GM23338 (cell line): ENCODE data around the gene GAK. TPM values are rescaled to one million over a fixed set of nuclear protein-coding genes. Genes with fewer than 3 reads are reported as not detected.

Experiments used
- ATAC-seq: fragments of 200-7000 bp; cut with Tn5 transposase; 3 replicates; pipeline ENCODE4 v1.9.1; 2020
- DNase-seq: peaks from one replicate; pipeline ENCODE4 v3.0.0-alpha.2; 2015; ENCODE audit warnings: low spot score
- H2AFZ ChIP-seq: fragments of 200-600 bp; sonication (generic); 2 replicates; pipeline ENCODE4 v1.8.0; 2016; ENCODE audit warnings: antibody characterized with exemption, mild to moderate bottlenecking, moderate library complexity
- H3F3A ChIP-seq: fragments of 200-600 bp; sonication (generic); replicated peaks from 2 replicates; pipeline ENCODE4 v1.8.0; 2017; ENCODE audit warnings: antibody characterized with exemption, mixed run types, low read depth
- H3K27ac ChIP-seq: fragments of 200-600 bp; sonication (generic); 2 replicates; pipeline ENCODE4 v1.6.1; 2016; ENCODE audit warnings: low read depth
- H3K27me3 ChIP-seq: fragments of 200-600 bp; sonication (generic); 2 replicates; pipeline ENCODE4 v1.8.0; 2016; ENCODE audit warnings: mild to moderate bottlenecking, mixed run types, moderate library complexity; ENCODE audit not compliant: insufficient read depth
- H3K36me3 ChIP-seq: fragments of 200-600 bp; sonication (generic); 2 replicates; pipeline ENCODE4 v1.8.0; 2016; ENCODE audit warnings: mild to moderate bottlenecking; ENCODE audit not compliant: insufficient read depth
- H3K4me1 ChIP-seq: fragments of 200-600 bp; sonication (generic); 2 replicates; pipeline ENCODE4 v1.8.0; 2016; ENCODE audit warnings: mild to moderate bottlenecking, moderate library complexity; ENCODE audit not compliant: insufficient read depth
- H3K4me2 ChIP-seq: fragments of 200-600 bp; sonication (generic); 2 replicates; pipeline ENCODE4 v1.7.1; 2017; ENCODE audit warnings: mixed run types
- H3K4me3 ChIP-seq: fragments of 200-600 bp; sonication (generic); 2 replicates; pipeline ENCODE4 v1.6.1; 2016; ENCODE audit warnings: mixed run types
- H3K79me2 ChIP-seq: fragments of 200-600 bp; sonication (generic); replicated peaks from 2 replicates; pipeline ENCODE4 v1.8.0; 2017; ENCODE audit warnings: mild to moderate bottlenecking; ENCODE audit not compliant: insufficient read depth
- H3K9me2 ChIP-seq: fragments of 200-600 bp; sonication (generic); 2 replicates; pipeline ENCODE4 v1.8.0; 2017; ENCODE audit not compliant: insufficient read depth
- H4K20me1 ChIP-seq: fragments of 200-600 bp; sonication (generic); replicated peaks from 2 replicates; pipeline ENCODE4 v1.8.0; 2017; ENCODE audit warnings: mild to moderate bottlenecking; ENCODE audit not compliant: insufficient read depth
- H3K27ac Mint-ChIP-seq: 2 replicates; pipeline ENCODE4 v1.8.0; 2020; ENCODE audit warnings: inconsistent platforms, mild to moderate bottlenecking, moderate library complexity, mixed read lengths
- H3K27me3 Mint-ChIP-seq: 3 replicates; pipeline ENCODE4 v1.8.0; 2022; ENCODE audit warnings: low read depth, mild to moderate bottlenecking, moderate library complexity, mixed read lengths, inconsistent platforms; ENCODE audit not compliant: insufficient read depth, poor library complexity
- H3K36me3 Mint-ChIP-seq: 3 replicates; pipeline ENCODE4 v1.8.0; 2021; ENCODE audit warnings: low read depth, mild to moderate bottlenecking, inconsistent platforms, moderate library complexity, mixed read lengths
- H3K4me1 Mint-ChIP-seq: 3 replicates; pipeline ENCODE4 v1.8.0; 2020; ENCODE audit warnings: mild to moderate bottlenecking, inconsistent platforms, mixed read lengths
- H3K4me3 Mint-ChIP-seq: 3 replicates; pipeline ENCODE4 v1.8.0; 2021; ENCODE audit warnings: moderate library complexity, mild to moderate bottlenecking, inconsistent platforms, mixed read lengths
- H3K9me3 Mint-ChIP-seq: 3 replicates; pipeline ENCODE4 v1.8.0; 2020; ENCODE audit warnings: moderate library complexity, mild to moderate bottlenecking, inconsistent platforms, mixed read lengths
- CREB1 ChIP-seq: fragments of 250-450 bp; sonication (Bioruptor Pico); IDR thresholded peaks from 2 replicates; pipeline ENCODE4 v1.5.0; 2020; ENCODE audit warnings: low read depth, mild to moderate bottlenecking, moderate library complexity
- EZH2phosphoT487 ChIP-seq: fragments of 200-600 bp; sonication (generic); IDR thresholded peaks from one replicate; pipeline ENCODE4 v1.8.1; 2018; ENCODE audit warnings: antibody characterized with exemption; ENCODE audit not compliant: unreplicated experiment
- NANOG ChIP-seq: IDR thresholded peaks from 2 replicates; pipeline ENCODE4 v1.6.1; 2016; ENCODE audit warnings: antibody characterized with exemption, borderline replicate concordance
- POLR2AphosphoS5 ChIP-seq: IDR thresholded peaks from 2 replicates; pipeline ENCODE4 v1.6.1; 2016; ENCODE audit warnings: antibody characterized with exemption, low read depth
- ZNF331 ChIP-seq: fragments of 250-450 bp; sonication (Bioruptor Pico); IDR thresholded peaks from 2 replicates; pipeline ENCODE4 v1.5.0; 2020; ENCODE audit warnings: low read depth, mild to moderate bottlenecking, moderate library complexity
- polyA plus RNA-seq: library from polyadenylated mRNA; unstranded; fragments of >200 nt; fragmentation: Nextera tagmentation; extraction: Ambion mirVana; gene quantifications from 2 replicates; pipeline ENCODE4 v1.2.1, GENCODE V29; 2016
- total RNA-seq: library from RNA; depleted of rRNA; stranded (reverse); fragments of >200 nt; shearing (Covaris generic); gene quantifications from 2 replicates; pipeline ENCODE4 v1.2.3, GENCODE V29; 2014
- TF ChIP-seq, protein P1 (sequence below): IDR thresholded peaks from one replicate; pipeline ENCODE4 v1.6.1; 2018; ENCODE audit warnings: antibody characterized with exemption; ENCODE audit not compliant: unreplicated experiment
- TF ChIP-seq, protein P2 (sequence below), 2 experiments: fragments of 200-600 bp in 1 of 2; sonication (generic) in 1 of 2; conservative IDR thresholded peaks; 2 replicates each; pipeline versions ENCODE4 v1.5.1 to v1.6.1; 2016 to 2017; ENCODE audit warnings: antibody characterized with exemption in 2 of 2, low read depth in 2 of 2, mild to moderate bottlenecking in 2 of 2, moderate library complexity in 1 of 2
- TF ChIP-seq, protein P3 (sequence below): IDR thresholded peaks from 2 replicates; pipeline ENCODE4 v1.6.1; 2016; ENCODE audit warnings: antibody characterized with exemption

GAK gene
- total and polyA plus RNA-seq, 2 experiments from 2014 or later = 48.5 to 124 TPM

DNA sequence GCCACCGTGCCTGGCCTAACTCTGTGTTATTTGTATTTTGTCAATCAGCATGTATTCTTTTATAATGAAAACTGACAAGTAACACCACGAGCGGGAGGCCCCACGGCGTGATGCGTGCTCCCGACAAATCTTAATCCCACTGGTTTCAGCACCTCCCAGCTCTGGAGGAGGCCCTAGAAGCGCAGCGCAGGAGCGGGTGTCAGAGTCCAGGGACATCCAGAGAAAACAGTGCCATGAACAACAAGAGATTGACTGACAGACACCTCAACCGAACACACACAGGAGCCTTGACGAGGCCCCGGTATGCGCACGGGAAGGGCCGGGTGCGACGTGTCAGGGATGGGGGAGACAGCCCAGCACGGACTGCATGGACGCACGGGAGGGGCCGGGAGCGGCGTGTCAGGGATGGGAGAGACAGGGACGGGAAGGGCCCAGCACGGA lies 23.0 kb downstream of the GAK start (continued):
- TF ChIP-seq, protein P1, sequence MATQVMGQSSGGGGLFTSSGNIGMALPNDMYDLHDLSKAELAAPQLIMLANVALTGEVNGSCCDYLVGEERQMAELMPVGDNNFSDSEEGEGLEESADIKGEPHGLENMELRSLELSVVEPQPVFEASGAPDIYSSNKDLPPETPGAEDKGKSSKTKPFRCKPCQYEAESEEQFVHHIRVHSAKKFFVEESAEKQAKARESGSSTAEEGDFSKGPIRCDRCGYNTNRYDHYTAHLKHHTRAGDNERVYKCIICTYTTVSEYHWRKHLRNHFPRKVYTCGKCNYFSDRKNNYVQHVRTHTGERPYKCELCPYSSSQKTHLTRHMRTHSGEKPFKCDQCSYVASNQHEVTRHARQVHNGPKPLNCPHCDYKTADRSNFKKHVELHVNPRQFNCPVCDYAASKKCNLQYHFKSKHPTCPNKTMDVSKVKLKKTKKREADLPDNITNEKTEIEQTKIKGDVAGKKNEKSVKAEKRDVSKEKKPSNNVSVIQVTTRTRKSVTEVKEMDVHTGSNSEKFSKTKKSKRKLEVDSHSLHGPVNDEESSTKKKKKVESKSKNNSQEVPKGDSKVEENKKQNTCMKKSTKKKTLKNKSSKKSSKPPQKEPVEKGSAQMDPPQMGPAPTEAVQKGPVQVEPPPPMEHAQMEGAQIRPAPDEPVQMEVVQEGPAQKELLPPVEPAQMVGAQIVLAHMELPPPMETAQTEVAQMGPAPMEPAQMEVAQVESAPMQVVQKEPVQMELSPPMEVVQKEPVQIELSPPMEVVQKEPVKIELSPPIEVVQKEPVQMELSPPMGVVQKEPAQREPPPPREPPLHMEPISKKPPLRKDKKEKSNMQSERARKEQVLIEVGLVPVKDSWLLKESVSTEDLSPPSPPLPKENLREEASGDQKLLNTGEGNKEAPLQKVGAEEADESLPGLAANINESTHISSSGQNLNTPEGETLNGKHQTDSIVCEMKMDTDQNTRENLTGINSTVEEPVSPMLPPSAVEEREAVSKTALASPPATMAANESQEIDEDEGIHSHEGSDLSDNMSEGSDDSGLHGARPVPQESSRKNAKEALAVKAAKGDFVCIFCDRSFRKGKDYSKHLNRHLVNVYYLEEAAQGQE = no peak
- no peak for TF ChIP-seq NANOG
- TF ChIP-seq POLR2AphosphoS5 = no peak

DNA sequence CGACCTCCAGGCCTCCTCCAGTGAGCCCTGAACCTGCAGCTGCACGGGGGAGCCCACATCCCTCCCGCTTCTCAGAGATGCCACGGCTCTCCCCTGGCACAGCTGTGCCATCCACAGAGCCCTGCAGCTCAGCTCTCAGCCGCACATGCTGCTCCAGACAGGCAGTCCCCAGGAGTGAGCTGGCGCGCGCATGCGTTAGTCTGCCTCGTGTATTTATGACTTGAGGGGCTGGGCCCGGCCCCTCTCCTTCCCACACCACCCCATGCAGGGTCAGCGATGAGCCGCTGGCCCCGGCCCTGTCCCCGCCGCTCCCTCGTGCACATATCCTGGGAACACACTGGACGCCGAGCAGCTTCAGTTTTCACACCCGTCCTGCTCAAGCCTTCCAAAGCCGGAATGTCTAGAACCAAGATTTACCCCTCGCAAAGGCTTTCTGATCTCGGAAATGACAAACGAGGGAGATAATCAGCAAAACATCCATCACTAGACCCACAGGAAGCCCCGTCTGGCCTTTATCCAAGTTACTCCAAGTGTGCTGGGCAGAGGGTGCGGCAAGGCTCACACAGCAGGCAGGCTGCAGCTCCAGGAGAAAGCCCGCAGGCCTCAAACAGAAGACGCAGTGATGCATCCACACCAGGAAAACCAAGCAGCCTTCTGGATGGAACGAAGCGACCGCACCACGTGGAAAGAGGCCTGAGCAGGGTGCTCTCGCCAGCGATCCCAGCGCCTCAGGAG lies 24.3 kb downstream of the GAK start:
- peaks cover 10% of the 10 kb centered on the region; the same call in 1 of the 2 replicates for H3K79me2 ChIP-seq
- no peaks in the 10 kb centered on the region for H3K9me2 ChIP-seq
- H3K27ac Mint-ChIP-seq = no peak overlapping the region
- H3K9me3 Mint-ChIP-seq = peaks cover 6% of the 10 kb centered on the region
- H3K4me1 ChIP-seq = peaks cover 2% of the 10 kb centered on the region; the same call in 1 of the 2 replicates
- no peak overlapping the region for H3K4me3 ChIP-seq
- no peaks in the 10 kb centered on the region for H4K20me1 ChIP-seq
- H3K36me3 Mint-ChIP-seq = peaks cover 26% of the 10 kb centered on the region
- H3K4me2 ChIP-seq = no peak overlapping the region
- H3K4me1 Mint-ChIP-seq = peaks cover 13% of the 10 kb centered on the region
- H3K36me3 ChIP-seq = no peaks in the 10 kb centered on the region
- ATAC-seq (no peak), DNase-seq (no peak)
- H3K27me3 ChIP-seq = no peaks in the 10 kb centered on the region
- no peak overlapping the region for H3K4me3 Mint-ChIP-seq
- no peak overlapping the region for H2AFZ ChIP-seq
- H3F3A ChIP-seq = 0 out of 2 replicates have a peak, but pooled peaks cover 6% of the 10 kb centered on the region
- H3K27ac ChIP-seq = no peak overlapping the region
- H3K27me3 Mint-ChIP-seq = peaks cover 13% of the 10 kb centered on the region
- TF ChIP-seq NANOG = no peak
- TF ChIP-seq, protein P2, sequence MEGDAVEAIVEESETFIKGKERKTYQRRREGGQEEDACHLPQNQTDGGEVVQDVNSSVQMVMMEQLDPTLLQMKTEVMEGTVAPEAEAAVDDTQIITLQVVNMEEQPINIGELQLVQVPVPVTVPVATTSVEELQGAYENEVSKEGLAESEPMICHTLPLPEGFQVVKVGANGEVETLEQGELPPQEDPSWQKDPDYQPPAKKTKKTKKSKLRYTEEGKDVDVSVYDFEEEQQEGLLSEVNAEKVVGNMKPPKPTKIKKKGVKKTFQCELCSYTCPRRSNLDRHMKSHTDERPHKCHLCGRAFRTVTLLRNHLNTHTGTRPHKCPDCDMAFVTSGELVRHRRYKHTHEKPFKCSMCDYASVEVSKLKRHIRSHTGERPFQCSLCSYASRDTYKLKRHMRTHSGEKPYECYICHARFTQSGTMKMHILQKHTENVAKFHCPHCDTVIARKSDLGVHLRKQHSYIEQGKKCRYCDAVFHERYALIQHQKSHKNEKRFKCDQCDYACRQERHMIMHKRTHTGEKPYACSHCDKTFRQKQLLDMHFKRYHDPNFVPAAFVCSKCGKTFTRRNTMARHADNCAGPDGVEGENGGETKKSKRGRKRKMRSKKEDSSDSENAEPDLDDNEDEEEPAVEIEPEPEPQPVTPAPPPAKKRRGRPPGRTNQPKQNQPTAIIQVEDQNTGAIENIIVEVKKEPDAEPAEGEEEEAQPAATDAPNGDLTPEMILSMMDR (conservative IDR thresholded peaks at IDR 0.05; ENCODE audit: low read depth in 2 of 2) = no peak
- TF ChIP-seq POLR2AphosphoS5 = no peak
- TF ChIP-seq ZNF331 (CRISPR knock-in tag) = no peak
- TF ChIP-seq CREB1 (CRISPR knock-in tag) = no peak
- TF ChIP-seq, protein P3, sequence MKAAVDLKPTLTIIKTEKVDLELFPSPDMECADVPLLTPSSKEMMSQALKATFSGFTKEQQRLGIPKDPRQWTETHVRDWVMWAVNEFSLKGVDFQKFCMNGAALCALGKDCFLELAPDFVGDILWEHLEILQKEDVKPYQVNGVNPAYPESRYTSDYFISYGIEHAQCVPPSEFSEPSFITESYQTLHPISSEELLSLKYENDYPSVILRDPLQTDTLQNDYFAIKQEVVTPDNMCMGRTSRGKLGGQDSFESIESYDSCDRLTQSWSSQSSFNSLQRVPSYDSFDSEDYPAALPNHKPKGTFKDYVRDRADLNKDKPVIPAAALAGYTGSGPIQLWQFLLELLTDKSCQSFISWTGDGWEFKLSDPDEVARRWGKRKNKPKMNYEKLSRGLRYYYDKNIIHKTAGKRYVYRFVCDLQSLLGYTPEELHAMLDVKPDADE = no peak
- TF ChIP-seq, protein P1 = no peak
- no peak for TF ChIP-seq EZH2phosphoT487
